ENCODE data around the gene FMO1. TPM values are rescaled to one million over a fixed set of nuclear protein-coding genes. Genes with fewer than 3 reads are reported as not detected.

Gene FMO1
- total RNA-seq, 5 donors from 2014 or later (not counting 1 experiment from before 2014, with no cell fraction given): not detected

- Histone ChIP-seq H3K36me3 (ENCODE audit: control insufficient read depth in 2 of 2, extremely low read depth in 1 of 2, insufficient read depth in 1 of 2, low read length in 1 of 2) (no peaks in the 10 kb centered on the region), H3K4me3 (ENCODE audit: control insufficient read depth in 1 of 2, extremely low read depth in 1 of 2, low read length in 1 of 2) (no peak overlapping the region), H3K4me1 (ENCODE audit: control insufficient read depth in 1 of 2, extremely low read depth in 1 of 2, insufficient read depth in 2 of 2, low read length in 2 of 2) (peaks cover 0 to 16% of the 10 kb centered on the region in 2 experiments), H3K27me3 (replicated peaks in 1 of 2; ENCODE audit: control insufficient read depth in 2 of 2, extremely low read depth in 1 of 2, insufficient read depth in 2 of 2, low read length in 1 of 2) (peaks cover 7 to 26% of the 10 kb centered on the region in 2 experiments), H3K27ac (ENCODE audit: low read length) (no peak overlapping the region), H3K9me3 (no peaks in the 10 kb centered on the region)
- Mint-ChIP-seq H3K27ac (no peak overlapping the region), H3K27me3 (peaks cover 38 to 43% of the 10 kb centered on the region in 2 donors), H3K36me3 (no peaks in the 10 kb centered on the region), H3K4me3 (no peak overlapping the region), H3K4me1 (peaks cover 6 to 17% (median 11%) of the 10 kb centered on the region in 3 donors), H3K9me3 (no peaks in the 10 kb centered on the region)
- DNase-seq (no peak), ATAC-seq (replicated peaks in 1 of 4) (no peak)
- POLR2A ChIA-PET: no interaction called here
- CTCF ChIA-PET: interaction anchor here in 1 of 2 donors (2.0 kb wide), 1 partner anchor 63 kb away, joined by 6 read pairs; the partner anchor contains the start of gene FMO4
- no CpG with 5 or more reads among the region's 3 CpGs for WGBS (ENCODE audit: insufficient coverage)
These were observed 2.0 kb downstream of the FMO1 start for GRCh38 chr1:171250263-171250662.

DNA sequence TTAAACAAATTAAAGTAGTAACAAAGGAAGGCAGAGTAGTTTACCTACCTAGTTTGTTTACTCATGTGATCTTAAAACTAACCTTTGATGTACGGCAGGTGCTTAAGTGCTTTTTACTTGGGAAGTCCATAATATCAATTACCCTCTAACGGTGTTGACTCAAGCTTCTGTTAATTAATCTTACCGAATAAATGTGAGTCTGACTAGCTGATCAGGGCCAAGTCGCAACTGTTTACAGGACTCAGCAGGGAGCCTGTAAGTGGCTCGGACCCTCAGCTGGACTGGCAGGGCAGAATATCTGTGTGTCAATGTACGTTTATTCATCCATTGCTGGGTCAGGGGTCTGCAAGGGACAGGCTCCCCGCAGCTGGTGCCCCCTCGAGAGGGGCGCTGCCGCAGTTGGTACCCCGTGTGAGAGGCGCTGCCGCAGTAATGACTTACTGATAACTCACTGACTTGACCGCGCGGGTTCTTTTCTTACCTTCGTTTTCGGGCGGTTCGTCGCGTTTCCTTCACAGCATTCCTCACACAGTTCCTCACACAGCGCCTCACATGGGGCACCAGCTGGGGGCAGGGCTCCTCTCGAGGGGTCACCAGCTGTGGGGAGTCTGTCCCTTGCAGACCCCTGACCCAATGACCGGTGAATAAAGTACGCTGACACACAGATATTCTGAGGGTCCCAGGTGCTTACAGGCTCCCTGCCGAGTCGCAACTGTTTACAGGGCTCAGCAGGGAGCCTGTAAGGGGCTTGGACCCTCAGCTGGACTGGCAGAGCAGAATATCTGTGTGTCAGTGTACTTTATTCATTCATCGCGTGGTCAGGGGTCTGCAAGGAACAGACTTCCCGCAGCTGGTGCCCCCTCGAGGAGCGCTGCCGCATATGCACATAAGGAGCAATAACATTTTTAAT, 3.0 kb downstream of the FMO1 start:
- H3K36me3 Mint-ChIP-seq: no peaks in the 10 kb centered on the region
- H3K27me3 Mint-ChIP-seq: peaks cover 44 to 48% of the 10 kb centered on the region in 2 donors
- 10% methylated on average over 33 of the region's 34 CpGs for WGBS (ENCODE audit: insufficient coverage)
- Histone ChIP-seq H3K4me3 (ENCODE audit: control insufficient read depth in 1 of 2, extremely low read depth in 1 of 2, low read length in 1 of 2) (peak overlapping the region; percentile 42 to 49), H3K27ac (ENCODE audit: low read length) (no peak overlapping the region), H3K9me3 (no peaks in the 10 kb centered on the region), H3K36me3 (ENCODE audit: control insufficient read depth in 2 of 2, extremely low read depth in 1 of 2, insufficient read depth in 1 of 2, low read length in 1 of 2) (no peaks in the 10 kb centered on the region), H3K27me3 (replicated peaks in 1 of 2; ENCODE audit: control insufficient read depth in 2 of 2, extremely low read depth in 1 of 2, insufficient read depth in 2 of 2, low read length in 1 of 2) (peaks cover 7 to 30% of the 10 kb centered on the region in 2 experiments), H3K4me1 (ENCODE audit: control insufficient read depth in 1 of 2, extremely low read depth in 1 of 2, insufficient read depth in 2 of 2, low read length in 2 of 2) (peaks cover 0 to 16% of the 10 kb centered on the region in 2 experiments)
- H3K27ac Mint-ChIP-seq: no peak overlapping the region
- ChIA-PET CTCF (interaction anchor here in 1 of 2 donors (1.1 to 2.0 kb wide), 2 partner anchors 25 to 62 kb away, joined by 4 to 6 read pairs; partner anchors contain the start of gene FMO4), POLR2A (no interaction called here)
- peaks cover 6 to 17% (median 11%) of the 10 kb centered on the region in 3 donors for H3K4me1 Mint-ChIP-seq
- DNase-seq: peak in 15 of 35 experiments; percentile 1 to 27 (median 8)
- H3K4me3 Mint-ChIP-seq: peak overlapping the region; percentile 71 to 80 (median 78)
- ATAC-seq (replicated peaks in 1 of 4): peak in 3 of 4 experiments; percentile 42 to 68 (median 57)
- H3K9me3 Mint-ChIP-seq: no peaks in the 10 kb centered on the region

- peaks cover 0 to 16% of the 10 kb centered on the region in 2 experiments for H3K4me1 ChIP-seq (ENCODE audit: control insufficient read depth in 1 of 2, extremely low read depth in 1 of 2, insufficient read depth in 2 of 2, low read length in 2 of 2)
- H3K4me3 Mint-ChIP-seq: peak overlapping the region; percentile 71 to 80 (median 78)
- no peak overlapping the region for H3K27ac Mint-ChIP-seq
- WGBS (ENCODE audit: insufficient coverage): 8% methylated on average over 2 of the region's 6 CpGs
- peaks cover 7 to 30% of the 10 kb centered on the region in 2 experiments for H3K27me3 ChIP-seq (replicated peaks in 1 of 2; ENCODE audit: control insufficient read depth in 2 of 2, extremely low read depth in 1 of 2, insufficient read depth in 2 of 2, low read length in 1 of 2)
- peaks cover 6 to 17% (median 11%) of the 10 kb centered on the region in 3 donors for H3K4me1 Mint-ChIP-seq
- POLR2A ChIA-PET: no interaction called here
- H3K36me3 ChIP-seq (ENCODE audit: control insufficient read depth in 2 of 2, extremely low read depth in 1 of 2, insufficient read depth in 1 of 2, low read length in 1 of 2): no peaks in the 10 kb centered on the region
- DNase-seq (no peak), ATAC-seq (replicated peaks in 1 of 4) (no peak)
- peaks cover 47 to 48% of the 10 kb centered on the region in 2 donors for H3K27me3 Mint-ChIP-seq
- no peaks in the 10 kb centered on the region for H3K36me3 Mint-ChIP-seq
- H3K9me3 ChIP-seq: no peaks in the 10 kb centered on the region
- CTCF ChIA-PET: interaction anchor here in 1 of 2 donors (1.1 kb wide), 1 partner anchor 25 kb away, joined by 4 read pairs; no protein-coding TSS in a partner anchor
- no peaks in the 10 kb centered on the region for H3K9me3 Mint-ChIP-seq
- no peak overlapping the region for H3K27ac ChIP-seq (ENCODE audit: low read length)
- peak overlapping the region; percentile 42 to 49 for H3K4me3 ChIP-seq (ENCODE audit: control insufficient read depth in 1 of 2, extremely low read depth in 1 of 2, low read length in 1 of 2)
These were observed 3.6 kb downstream of the FMO1 start for GRCh38 chr1:171251952-171252300.

DNA sequence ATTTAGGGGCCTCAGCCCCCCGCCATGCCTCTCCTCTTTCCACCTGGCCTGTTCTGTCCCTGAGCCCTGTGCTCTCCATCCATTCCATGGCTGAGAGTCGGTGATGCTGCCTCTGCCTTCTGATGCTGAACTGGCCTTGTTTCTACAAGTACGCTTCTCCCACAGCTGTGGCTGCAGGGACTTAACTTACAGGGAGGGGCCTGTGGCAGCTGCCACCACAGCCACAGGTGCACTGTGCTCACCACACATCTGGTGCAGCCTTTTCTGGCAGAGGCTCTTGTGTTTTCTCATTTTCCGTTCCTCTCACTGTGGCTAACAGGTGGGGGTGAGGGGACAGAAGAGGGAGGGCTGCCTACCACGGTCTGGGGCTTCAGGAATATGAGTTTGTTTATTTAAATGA, 4.2 kb downstream of the FMO1 start:
- 53% methylated on average over 3 of the region's 5 CpGs for WGBS (ENCODE audit: insufficient coverage)
- Histone ChIP-seq H3K27me3 (replicated peaks in 1 of 2; ENCODE audit: control insufficient read depth in 2 of 2, extremely low read depth in 1 of 2, insufficient read depth in 2 of 2, low read length in 1 of 2) (peaks cover 2 to 35% of the 10 kb centered on the region in 2 experiments), H3K4me3 (ENCODE audit: control insufficient read depth in 1 of 2, extremely low read depth in 1 of 2, low read length in 1 of 2) (no peak overlapping the region), H3K9me3 (no peaks in the 10 kb centered on the region), H3K4me1 (ENCODE audit: control insufficient read depth in 1 of 2, extremely low read depth in 1 of 2, insufficient read depth in 2 of 2, low read length in 2 of 2) (peaks cover 0 to 16% of the 10 kb centered on the region in 2 experiments), H3K27ac (ENCODE audit: low read length) (no peak overlapping the region), H3K36me3 (ENCODE audit: control insufficient read depth in 2 of 2, extremely low read depth in 1 of 2, insufficient read depth in 1 of 2, low read length in 1 of 2) (no peaks in the 10 kb centered on the region)
- Mint-ChIP-seq H3K4me3 (peak overlapping the region; percentile 29 to 53 (median 49)), H3K27ac (peak overlapping the region in 1 of 2 donors; percentile 44), H3K9me3 (no peaks in the 10 kb centered on the region), H3K27me3 (peaks cover 48 to 50% of the 10 kb centered on the region in 2 donors), H3K4me1 (peaks cover 6 to 17% (median 11%) of the 10 kb centered on the region in 3 donors), H3K36me3 (no peaks in the 10 kb centered on the region)
- POLR2A ChIA-PET: no interaction called here
- DNase-seq: peak in 1 of 35 experiments; percentile 28
- ATAC-seq (replicated peaks in 1 of 4): peak in 2 of 4 experiments; percentile 36 to 41
- CTCF ChIA-PET: interaction anchor here in 1 of 2 donors (1.1 kb wide), 1 partner anchor 26 kb away, joined by 4 read pairs; no protein-coding TSS in a partner anchor

DNA sequence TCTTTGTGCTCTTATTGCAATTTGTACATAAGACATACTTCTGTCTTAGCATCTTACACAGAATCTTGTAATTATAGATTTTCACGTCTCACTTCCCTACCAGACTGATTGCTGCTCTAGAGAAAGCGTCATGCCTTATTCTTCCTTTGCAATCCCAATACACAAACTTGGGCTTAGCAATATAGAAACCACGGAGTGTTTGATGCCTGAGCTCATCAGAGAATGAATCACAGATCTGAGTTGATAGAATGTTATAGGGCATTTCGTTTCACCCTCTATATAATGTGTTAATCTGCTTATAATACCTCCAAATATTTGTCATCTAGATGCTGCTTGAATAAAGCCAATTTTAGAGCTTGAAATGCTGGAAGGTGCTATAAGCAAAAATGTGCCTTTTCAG, 6.6 kb downstream of the FMO1 start:
- 71% methylated on average over 1 of the region's 4 CpGs for WGBS (ENCODE audit: insufficient coverage)
- H3K36me3 Mint-ChIP-seq: no peaks in the 10 kb centered on the region
- no peaks in the 10 kb centered on the region for H3K9me3 ChIP-seq
- CTCF ChIA-PET: no interaction called here
- peaks cover 37 to 42% of the 10 kb centered on the region in 2 donors for H3K27me3 Mint-ChIP-seq
- no peak overlapping the region for H3K27ac Mint-ChIP-seq
- H3K4me3 ChIP-seq (ENCODE audit: control insufficient read depth in 1 of 2, extremely low read depth in 1 of 2, low read length in 1 of 2): no peak overlapping the region
- H3K27ac ChIP-seq (ENCODE audit: low read length): no peak overlapping the region
- H3K4me1 Mint-ChIP-seq: peaks cover 6 to 17% (median 11%) of the 10 kb centered on the region in 3 donors
- peaks cover 2 to 39% of the 10 kb centered on the region in 2 experiments for H3K27me3 ChIP-seq (replicated peaks in 1 of 2; ENCODE audit: control insufficient read depth in 2 of 2, extremely low read depth in 1 of 2, insufficient read depth in 2 of 2, low read length in 1 of 2)
- DNase-seq (no peak), ATAC-seq (replicated peaks in 1 of 4) (no peak)
- H3K9me3 Mint-ChIP-seq: no peaks in the 10 kb centered on the region
- no peaks in the 10 kb centered on the region for H3K36me3 ChIP-seq (ENCODE audit: control insufficient read depth in 2 of 2, extremely low read depth in 1 of 2, insufficient read depth in 1 of 2, low read length in 1 of 2)
- POLR2A ChIA-PET: no interaction called here
- H3K4me1 ChIP-seq (ENCODE audit: control insufficient read depth in 1 of 2, extremely low read depth in 1 of 2, insufficient read depth in 2 of 2, low read length in 2 of 2): peaks cover 0 to 16% of the 10 kb centered on the region in 2 experiments
- no peak overlapping the region for H3K4me3 Mint-ChIP-seq

- H3K36me3 Mint-ChIP-seq: no peaks in the 10 kb centered on the region
- Histone ChIP-seq H3K27ac (ENCODE audit: low read length) (no peak overlapping the region), H3K4me3 (ENCODE audit: control insufficient read depth in 1 of 2, extremely low read depth in 1 of 2, low read length in 1 of 2) (no peak overlapping the region), H3K36me3 (ENCODE audit: control insufficient read depth in 2 of 2, extremely low read depth in 1 of 2, insufficient read depth in 1 of 2, low read length in 1 of 2) (no peaks in the 10 kb centered on the region), H3K4me1 (ENCODE audit: control insufficient read depth in 1 of 2, extremely low read depth in 1 of 2, insufficient read depth in 2 of 2, low read length in 2 of 2) (peaks cover 0 to 6% of the 10 kb centered on the region in 2 experiments), H3K27me3 (replicated peaks in 1 of 2; ENCODE audit: control insufficient read depth in 2 of 2, extremely low read depth in 1 of 2, insufficient read depth in 2 of 2, low read length in 1 of 2) (peaks cover 2 to 29% of the 10 kb centered on the region in 2 experiments), H3K9me3 (no peaks in the 10 kb centered on the region)
- H3K4me3 Mint-ChIP-seq: no peak overlapping the region
- POLR2A ChIA-PET: interaction anchor here in 1 of 2 donors (0.6 kb wide), 1 partner anchor 278 kb away, joined by 4 read pairs; no protein-coding TSS in a partner anchor
- WGBS (ENCODE audit: insufficient coverage): 96% methylated on average over 4 of the region's 8 CpGs
- H3K9me3 Mint-ChIP-seq: no peaks in the 10 kb centered on the region
- CTCF ChIA-PET: no interaction called here
- H3K27me3 Mint-ChIP-seq: peaks cover 31% of the 10 kb centered on the region in 2 donors
- peaks cover 4 to 7% (median 6%) of the 10 kb centered on the region in 3 donors for H3K4me1 Mint-ChIP-seq
- ATAC-seq (replicated peaks in 1 of 4) (no peak), DNase-seq (no peak)
- H3K27ac Mint-ChIP-seq: no peak overlapping the region
These were observed 8.8 kb downstream of the FMO1 start for GRCh38 chr1:171256940-171257606.

Measured in T-cell (primary cell).